Prostate gland (tissue), 2 donors: Measurements from ENCODE around the gene PTX4. TPM values are rescaled to one million over a fixed set of nuclear protein-coding genes. Genes with fewer than 3 reads are reported as not detected.

ENCODE experiments used
- DNase-seq: peaks from one replicate; pipeline ENCODE4 v3.0.0-alpha.2; 2019; ENCODE audit warnings: low spot score
- H3K27ac ChIP-seq, 2 donors: fragments of 200-600 bp; sonication (generic); 2 replicates each; pipeline ENCODE4 v1.5.1; 2017 to 2019
- H3K27me3 ChIP-seq: fragments of 200-600 bp; sonication (generic); replicated peaks from 2 replicates; pipeline ENCODE4 v1.5.1; 2019; ENCODE audit not compliant: insufficient read depth
- H3K36me3 ChIP-seq, 2 donors: fragments of 200-600 bp; sonication (generic); 1 replicate in 1 of 2; 2 replicates in 1 of 2; pipeline versions ENCODE4 v1.5.1 to v1.8.1; 2017 to 2019
- H3K4me1 ChIP-seq: fragments of 200-600 bp; sonication (generic); replicated peaks from 2 replicates; pipeline ENCODE4 v1.5.1; 2019
- H3K4me3 ChIP-seq, 2 donors: fragments of 200-600 bp; sonication (generic); 2 replicates each; pipeline ENCODE4 v1.5.1; 2017 to 2019
- H3K9me3 ChIP-seq: fragments of 200-600 bp; sonication (generic); 2 replicates; pipeline ENCODE4 v1.5.1; 2017
- POLR2A ChIP-seq: fragments of 450-650 bp; IDR thresholded peaks from one replicate; pipeline ENCODE4 v1.6.1; 2016; ENCODE audit warnings: antibody characterized with exemption, mild to moderate bottlenecking
- POLR2AphosphoS5 ChIP-seq: sonication (generic); formaldehyde crosslinking; IDR thresholded peaks from one replicate; pipeline ENCODE4 v1.6.1; 2017; ENCODE audit warnings: antibody characterized with exemption
- WGBS: methylation state at CpG from one replicate; pipeline ENCODE4 v1.1.5; 2018; 5-methylcytosine and 5-hydroxymethylcytosine counted together
- intact Hi-C: fragments of 100-400 bp; cut with DNase I; formaldehyde crosslinking; loops from one replicate; pipeline ENCODE4 v1.14.2; 2022
- total RNA-seq, 2 donors: library from RNA; depleted of rRNA; stranded (reverse); fragments of >200 nt; gene quantifications; one replicate each; pipeline ENCODE4 v1.1.0, GENCODE V29; 2016
- TF ChIP-seq, protein P1 (sequence below), 4 experiments: fragments of 200-600 bp in 2 of 4; fragments of 450-650 bp in 2 of 4; sonication (generic) in 2 of 4; IDR thresholded peaks; 1 replicate in 3 of 4; 2 replicates in 1 of 4; pipeline ENCODE4 v1.5.1; 2016 to 2019; ENCODE audit warnings: antibody characterized with exemption in 4 of 4, mild to moderate bottlenecking in 2 of 4, moderate library complexity in 2 of 4

Gene PTX4
- total RNA-seq, 2 donors from 2014 or later, result 2.2 TPM; not detected in 1

DNA sequence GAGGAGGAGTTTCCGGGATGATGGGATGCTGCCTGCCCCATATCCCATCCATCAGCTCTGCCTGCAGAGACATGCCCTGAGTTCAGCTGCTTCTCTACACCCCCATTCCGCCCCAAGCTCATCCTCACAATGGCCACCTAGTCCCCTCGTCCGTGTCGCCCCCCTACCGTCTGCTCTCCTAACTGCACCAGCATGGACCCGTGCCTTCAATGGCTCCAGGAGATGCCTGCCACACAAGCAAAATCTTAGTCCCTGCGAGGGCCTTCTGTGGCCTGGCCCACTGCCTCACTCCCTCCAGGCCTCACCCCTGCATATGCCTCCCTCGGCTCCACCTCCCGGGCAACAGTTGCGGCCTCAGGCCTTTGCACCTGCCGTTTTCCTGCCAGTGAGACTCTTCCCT, 2.6 kb upstream of the PTX4 start:
- Histone ChIP-seq H3K27me3 (no peaks in the 10 kb centered on the region), H3K27ac (no peak overlapping the region), H3K4me1 (peaks cover 8% of the 10 kb centered on the region), H3K36me3 (peaks cover 0 to 10% of the 10 kb centered on the region in 2 donors), H3K9me3 (no peaks in the 10 kb centered on the region), H3K4me3 (no peak overlapping the region)
- TF ChIP-seq POLR2AphosphoS5, result no peak
- TF ChIP-seq, protein P1, sequence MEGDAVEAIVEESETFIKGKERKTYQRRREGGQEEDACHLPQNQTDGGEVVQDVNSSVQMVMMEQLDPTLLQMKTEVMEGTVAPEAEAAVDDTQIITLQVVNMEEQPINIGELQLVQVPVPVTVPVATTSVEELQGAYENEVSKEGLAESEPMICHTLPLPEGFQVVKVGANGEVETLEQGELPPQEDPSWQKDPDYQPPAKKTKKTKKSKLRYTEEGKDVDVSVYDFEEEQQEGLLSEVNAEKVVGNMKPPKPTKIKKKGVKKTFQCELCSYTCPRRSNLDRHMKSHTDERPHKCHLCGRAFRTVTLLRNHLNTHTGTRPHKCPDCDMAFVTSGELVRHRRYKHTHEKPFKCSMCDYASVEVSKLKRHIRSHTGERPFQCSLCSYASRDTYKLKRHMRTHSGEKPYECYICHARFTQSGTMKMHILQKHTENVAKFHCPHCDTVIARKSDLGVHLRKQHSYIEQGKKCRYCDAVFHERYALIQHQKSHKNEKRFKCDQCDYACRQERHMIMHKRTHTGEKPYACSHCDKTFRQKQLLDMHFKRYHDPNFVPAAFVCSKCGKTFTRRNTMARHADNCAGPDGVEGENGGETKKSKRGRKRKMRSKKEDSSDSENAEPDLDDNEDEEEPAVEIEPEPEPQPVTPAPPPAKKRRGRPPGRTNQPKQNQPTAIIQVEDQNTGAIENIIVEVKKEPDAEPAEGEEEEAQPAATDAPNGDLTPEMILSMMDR (IDR thresholded peaks at IDR 0.05), result no peak
- TF ChIP-seq POLR2A, result no peak
- DNase-seq, result no peak
- 73% methylated on average over 12 of the region's 12 CpGs for WGBS
- intact Hi-C loops, result loop anchor here (5.0 kb wide), 1 partner anchor 121 kb away; the partner anchor contains the start of genes CRAMP1 and IFT140

DNA sequence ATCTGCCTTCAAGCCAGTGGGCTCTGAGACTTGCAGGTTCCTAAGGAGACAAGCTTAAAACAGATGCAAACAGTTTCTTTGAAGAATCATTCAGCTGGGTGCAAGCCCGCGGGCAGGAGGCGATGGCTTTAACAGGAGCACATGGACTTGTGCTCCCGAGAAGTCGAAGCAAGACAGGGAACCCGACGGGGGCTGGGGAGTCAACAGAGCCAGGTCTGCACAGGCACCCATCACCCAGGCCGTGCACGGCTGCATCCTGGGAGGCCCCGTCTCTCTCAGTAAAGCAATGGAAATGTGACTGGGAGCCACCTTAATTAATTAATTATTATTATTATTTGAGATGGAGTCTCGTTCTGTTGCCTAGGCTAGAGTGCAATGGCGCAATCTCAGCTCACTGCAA, 333 bp upstream of the PTX4 start:
- DNase-seq, result no peak
- Histone ChIP-seq H3K27ac (no peak overlapping the region), H3K36me3 (no peaks in the 10 kb centered on the region), H3K27me3 (no peaks in the 10 kb centered on the region), H3K4me3 (no peak overlapping the region), H3K4me1 (no peaks in the 10 kb centered on the region), H3K9me3 (no peaks in the 10 kb centered on the region)
- TF ChIP-seq, protein P1 (IDR thresholded peaks at IDR 0.05), result no peak
- no peak for TF ChIP-seq POLR2A
- TF ChIP-seq POLR2AphosphoS5, result no peak
- WGBS, result 94% methylated on average over 12 of the region's 12 CpGs
- intact Hi-C loops, result no loop called here

DNA sequence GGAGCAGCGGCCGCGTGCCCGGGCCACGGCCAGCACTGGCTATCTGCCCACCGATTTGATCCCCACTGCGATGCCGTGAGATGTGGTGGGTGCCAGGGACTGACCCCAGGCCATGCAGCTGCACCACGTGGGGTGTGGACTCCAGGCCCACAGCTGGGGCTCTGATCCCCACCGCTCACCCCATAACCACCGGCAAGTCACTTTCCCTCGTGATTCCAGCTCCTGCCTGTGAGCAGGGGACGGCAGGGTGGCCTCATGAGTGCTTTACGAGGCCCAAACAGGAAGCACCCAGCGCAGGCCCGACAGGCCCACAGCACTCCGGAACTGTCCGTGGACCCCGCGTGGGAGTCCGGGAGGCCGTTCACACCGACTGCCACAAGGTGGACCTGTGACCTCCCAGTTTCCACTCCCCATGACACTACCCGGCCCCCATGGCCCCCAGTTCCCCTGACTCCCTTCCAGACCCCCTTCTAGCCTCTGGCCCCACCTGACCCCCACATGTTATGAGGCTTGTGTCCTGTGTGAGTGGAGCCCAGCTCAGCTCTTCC, 616 bp downstream of the PTX4 start:
- intact Hi-C loops, result no loop called here
- H3K4me3 ChIP-seq, result no peak overlapping the region
- H3K27ac ChIP-seq, result no peak overlapping the region
- H3K36me3 ChIP-seq, result no peaks in the 10 kb centered on the region
- DNase-seq, result no peak
- 87% methylated on average over 21 of the region's 24 CpGs for WGBS
- H3K27me3 ChIP-seq, result no peaks in the 10 kb centered on the region
- H3K4me1 ChIP-seq, result no peaks in the 10 kb centered on the region
- TF ChIP-seq, protein P1 (IDR thresholded peaks at IDR 0.05), result no peak
- TF ChIP-seq POLR2AphosphoS5 (no peak), POLR2A (no peak)
- H3K9me3 ChIP-seq, result no peaks in the 10 kb centered on the region

DNA sequence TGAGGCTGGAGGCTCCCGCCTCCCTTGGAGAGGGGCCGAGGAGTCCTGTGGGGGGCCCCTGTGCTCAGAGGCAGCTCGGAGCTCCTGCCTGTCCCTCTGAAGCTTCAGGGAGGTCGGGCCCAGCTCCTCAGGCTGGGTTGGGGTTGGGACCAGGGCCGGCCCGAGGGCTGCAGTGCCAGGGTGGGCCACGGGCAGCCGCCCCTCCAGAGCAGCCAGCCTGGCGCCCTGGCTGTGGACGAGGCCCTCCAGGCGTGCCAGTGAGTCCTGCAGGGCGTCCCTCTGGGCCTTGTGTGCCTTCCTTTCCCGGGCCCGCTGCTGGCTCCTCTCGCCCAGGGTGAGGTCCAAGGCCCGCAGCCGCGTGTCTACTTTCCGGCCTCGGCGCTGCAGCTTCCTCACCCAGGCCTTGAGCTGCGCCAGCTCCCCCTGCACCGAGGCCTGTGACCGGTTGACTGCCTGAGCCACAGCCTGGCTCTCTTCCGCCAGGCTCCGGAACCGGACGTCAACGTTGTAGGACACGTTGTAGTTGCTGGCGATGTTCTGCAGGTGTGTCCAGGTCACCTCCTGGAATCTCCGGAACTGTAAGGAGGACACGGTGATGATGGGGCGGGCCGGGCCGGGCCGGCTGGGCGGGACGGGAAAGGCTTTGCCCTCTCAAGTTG, 1.2 kb downstream of the PTX4 start:
- TF ChIP-seq POLR2A (no peak), POLR2AphosphoS5 (no peak)
- TF ChIP-seq, protein P1 (IDR thresholded peaks at IDR 0.05), result no peak
- Histone ChIP-seq H3K27ac (no peak overlapping the region), H3K36me3 (no peaks in the 10 kb centered on the region), H3K4me1 (no peaks in the 10 kb centered on the region), H3K27me3 (no peaks in the 10 kb centered on the region), H3K4me3 (no peak overlapping the region), H3K9me3 (no peaks in the 10 kb centered on the region)
- no peak for DNase-seq
- intact Hi-C loops, result no loop called here
- 92% methylated on average over 33 of the region's 39 CpGs for WGBS
